HG03558 (cell line): ENCODE results near the gene B3GALT4.
A peak's percentile ranks its signal among the peaks of the same experiment; 100 is the strongest.

Source experiments
- ATAC-seq: cut with Tn5 transposase; IDR thresholded peaks from one replicate; pipeline ENCODE4 v1.9.1; 2021; ENCODE audit warnings: moderate number of reproducible peaks; ENCODE audit not compliant: unreplicated experiment; ENCODE audit errors: extremely low read depth

B3GALT4 gene

DNA sequence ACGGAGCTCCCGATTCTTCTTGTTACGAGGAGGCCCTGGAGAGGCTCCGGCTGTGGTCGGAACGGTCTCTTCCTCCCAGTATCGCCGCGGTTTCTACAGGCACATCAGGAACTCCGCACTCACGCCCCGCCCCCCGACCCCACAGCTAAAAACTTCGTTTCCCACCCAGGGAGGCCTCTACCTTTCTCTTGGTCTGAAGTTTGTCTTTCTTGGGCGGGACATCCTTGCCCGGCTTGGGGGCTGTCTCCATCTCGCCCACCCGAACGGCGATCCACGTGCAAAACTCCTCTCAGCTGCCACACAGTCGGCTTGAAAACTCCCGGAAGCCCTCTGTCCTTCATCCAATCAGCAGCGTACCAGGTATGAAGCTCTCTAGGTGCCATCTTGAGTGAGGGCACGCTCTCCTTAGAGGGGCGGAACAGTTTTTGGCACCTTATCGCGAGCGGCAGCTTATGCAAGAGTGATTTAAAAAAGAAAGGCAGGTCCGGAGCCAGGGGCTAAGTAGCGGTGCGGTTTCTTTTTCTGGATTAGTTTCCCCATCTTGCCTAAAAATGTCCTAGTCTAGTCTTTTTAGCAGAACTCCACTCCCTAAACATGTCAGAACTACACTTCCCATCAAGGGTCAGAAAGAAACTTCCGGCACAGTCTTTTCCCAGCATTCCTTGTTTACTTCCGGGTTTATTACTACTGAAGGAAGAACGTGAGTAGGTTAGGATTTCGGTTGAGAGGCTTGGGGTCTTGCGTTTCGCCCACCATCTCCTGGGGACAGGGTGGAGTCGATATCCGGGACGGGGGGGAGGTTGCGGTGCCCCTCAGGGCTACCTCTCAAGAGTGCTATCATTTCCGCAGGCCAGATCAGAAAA, 12.2 kb downstream of the B3GALT4 start, which contains the start of the genes PFDN6 and WDR46:
Gene PFDN6, plus strand, starts transcription at position 681 of the 863 bp plus-strand sequence. CDS start 256 bp downstream, outside the sequence.
Gene WDR46, minus strand, starts transcription at position 319 of the 863 bp plus-strand sequence. Its CDS starts 69 bp downstream, at position 250.
- ATAC-seq = peak; percentile 65

DNA sequence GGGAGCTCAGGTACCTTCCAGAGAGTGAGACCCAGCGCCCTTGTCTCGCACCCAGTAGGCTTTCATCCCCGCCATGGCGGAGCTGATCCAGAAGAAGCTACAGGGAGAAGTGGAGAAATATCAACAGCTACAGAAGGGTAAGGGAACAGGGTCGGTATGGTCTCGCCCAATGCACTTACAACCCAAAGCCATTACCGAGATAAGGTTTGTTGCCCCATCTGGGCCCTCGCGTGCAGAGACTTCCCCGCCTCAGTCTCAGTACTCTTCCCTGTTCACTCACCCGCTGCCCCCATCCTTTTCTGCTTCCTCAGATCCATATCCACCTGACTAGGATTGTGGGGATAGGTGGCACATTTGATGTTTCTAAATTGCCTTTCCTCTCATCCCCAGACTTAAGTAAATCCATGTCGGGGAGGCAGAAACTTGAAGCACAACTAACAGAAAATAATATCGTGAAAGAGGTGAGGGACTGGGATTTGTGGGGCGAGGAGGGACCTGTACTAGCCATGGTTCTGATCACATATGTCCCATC, 12.9 kb downstream of the B3GALT4 start:
- no peak for ATAC-seq

GRCh38 chr6:33290459-33290858, 13.5 kb downstream of the B3GALT4 start:
- ATAC-seq = no peak

GRCh38 chr6:33292996-33293682, 16.2 kb downstream of the B3GALT4 start:
- ATAC-seq = no peak

DNA sequence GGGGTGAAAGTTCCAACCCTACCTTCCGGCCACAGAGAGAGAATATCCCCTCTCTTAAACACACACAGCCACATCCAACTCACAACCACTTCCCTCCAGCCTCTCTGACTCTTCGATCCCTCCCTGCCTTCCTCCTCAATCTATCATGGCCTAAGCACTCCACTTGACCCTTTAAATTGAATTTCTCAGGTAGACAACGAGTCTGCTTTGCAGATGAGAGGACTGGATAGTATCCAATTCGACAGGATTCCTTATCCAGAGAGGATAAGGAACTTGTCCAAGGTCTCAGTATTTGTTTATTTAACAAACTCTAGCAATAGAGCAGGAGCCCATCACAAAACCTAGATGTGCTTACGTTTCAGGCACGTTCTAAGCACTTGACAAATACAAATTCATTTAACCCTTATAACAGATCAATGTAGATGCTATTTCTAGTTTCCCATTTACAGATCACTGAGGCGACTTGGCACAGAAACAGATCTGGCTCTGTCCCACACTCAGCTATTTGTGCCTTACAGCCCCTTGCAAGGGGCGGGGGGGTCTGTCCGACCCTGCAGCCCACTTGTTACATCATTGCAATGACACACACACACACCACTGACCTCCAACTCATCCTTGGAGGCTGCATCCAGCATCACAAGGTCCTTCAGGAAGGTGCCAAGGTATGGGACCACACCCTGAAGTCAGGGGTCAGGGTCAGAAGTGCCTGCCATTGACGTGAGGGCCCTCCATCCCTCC, 17.3 kb downstream of the B3GALT4 start:
- ATAC-seq = no peak

DNA sequence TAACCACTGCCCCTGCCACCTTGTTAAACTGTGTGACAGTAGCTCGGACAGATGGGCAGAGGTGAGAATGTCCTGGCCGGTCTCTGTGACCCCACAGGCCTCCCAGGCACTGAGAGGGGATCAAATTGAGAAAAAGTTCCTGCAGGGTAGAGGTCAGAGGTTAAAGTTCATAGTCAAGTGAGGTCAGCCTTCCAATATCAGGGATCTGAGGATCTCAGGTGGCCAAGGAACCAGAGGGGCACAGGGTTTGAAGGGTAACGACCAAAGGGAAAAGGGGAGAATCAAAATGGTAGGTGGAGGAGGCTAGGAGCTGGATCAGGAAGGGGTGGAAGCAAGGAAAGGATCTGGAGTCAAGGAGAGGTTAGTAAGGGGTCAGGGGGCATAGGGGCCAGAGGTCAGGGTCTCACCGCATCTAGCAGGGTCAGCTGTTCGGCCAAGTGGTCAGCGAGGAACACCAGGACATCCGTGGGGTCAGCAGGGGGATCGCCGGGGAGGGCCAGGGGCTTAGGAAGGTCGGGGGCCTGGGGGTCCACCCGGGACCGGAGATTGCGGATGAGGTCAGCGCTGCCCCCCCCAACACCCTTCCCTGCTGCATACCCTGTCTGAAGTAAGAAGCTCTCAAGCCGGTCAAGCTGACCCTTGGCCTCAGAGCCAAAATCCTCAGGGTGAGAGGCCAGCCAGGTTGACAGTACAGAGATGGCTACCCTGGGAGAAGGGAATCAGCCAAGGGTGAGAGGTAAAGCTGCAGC, 18.9 kb downstream of the B3GALT4 start:
- ATAC-seq = no peak

DNA sequence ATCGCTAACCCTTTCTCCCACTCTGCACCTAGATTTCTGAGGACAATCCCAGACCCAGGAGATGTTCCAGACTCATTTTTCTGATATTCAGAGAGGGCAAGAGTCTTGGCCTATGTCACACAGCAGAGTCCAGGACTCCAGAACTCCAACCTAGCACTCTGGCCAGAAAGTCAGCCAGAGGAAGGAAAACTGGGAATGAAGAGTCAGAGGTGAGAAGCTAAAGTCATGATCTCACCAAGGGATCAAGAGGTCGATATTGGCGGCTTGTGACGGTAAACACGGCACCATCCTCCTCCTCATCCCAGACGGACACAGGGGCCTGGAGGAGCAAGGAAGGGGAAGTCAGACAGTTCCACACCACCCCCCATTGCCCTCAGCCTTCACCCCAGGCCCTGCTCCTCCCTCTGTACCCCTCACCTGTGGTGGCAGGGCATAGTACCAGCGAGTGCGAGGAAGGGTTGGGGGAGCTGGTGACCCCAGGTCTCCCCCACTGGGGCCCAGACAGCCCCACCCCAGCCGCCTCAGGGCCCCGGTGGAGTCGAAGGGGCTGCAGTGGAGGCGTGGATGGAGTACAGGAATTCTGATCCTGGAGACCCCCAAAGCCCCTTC, 20.0 kb downstream of the B3GALT4 start:
- no peak for ATAC-seq

- ATAC-seq = no peak
These were observed 20.6 kb downstream of the B3GALT4 start for GRCh38 chr6:33297406-33297955.

- no peak for ATAC-seq
These were observed 21.2 kb downstream of the B3GALT4 start for GRCh38 chr6:33297956-33298772.

- no peak for ATAC-seq
These were observed 21.9 kb downstream of the B3GALT4 start, which contains the start of gene RGL2 for GRCh38 chr6:33298773-33299236. Gene RGL2 (minus strand): TSS chr6:33298942. CDS start chr6:33298610, 332 bp downstream.

DNA sequence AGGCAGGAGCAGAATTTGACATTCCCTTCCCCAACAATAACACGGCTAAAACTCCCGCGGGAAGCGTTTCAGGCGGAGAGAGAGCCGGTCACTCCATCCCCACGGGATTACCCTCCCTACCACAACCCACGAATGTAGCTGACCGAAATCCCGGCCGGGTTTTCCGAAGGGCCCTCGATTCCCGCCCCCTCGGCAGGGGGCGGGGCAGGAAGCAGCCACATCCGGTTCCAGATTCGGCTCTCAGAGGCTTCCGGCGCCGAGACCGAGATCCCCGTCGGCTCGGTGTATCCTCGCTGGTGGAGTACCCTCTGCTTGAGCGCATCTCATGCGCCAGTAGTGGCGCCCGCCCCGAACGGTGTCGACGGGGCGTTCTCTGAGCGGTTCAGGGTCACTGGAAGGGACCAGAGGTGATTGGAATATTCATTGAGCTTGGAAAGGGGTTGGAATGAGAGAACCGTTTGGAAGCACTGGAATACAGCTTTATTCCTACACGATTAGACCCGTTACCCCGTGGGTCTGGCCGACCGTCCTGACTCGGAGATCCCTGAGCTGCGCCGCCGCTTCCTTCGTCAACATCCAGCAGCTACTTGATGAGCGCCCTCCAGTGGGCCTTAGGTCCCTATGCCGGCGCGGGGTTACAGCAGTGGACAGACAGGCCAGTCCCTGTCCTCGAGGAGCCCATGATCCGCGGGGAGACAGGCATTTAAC, 22.5 kb downstream of the B3GALT4 start:
- peak; percentile 61 for ATAC-seq

DNA sequence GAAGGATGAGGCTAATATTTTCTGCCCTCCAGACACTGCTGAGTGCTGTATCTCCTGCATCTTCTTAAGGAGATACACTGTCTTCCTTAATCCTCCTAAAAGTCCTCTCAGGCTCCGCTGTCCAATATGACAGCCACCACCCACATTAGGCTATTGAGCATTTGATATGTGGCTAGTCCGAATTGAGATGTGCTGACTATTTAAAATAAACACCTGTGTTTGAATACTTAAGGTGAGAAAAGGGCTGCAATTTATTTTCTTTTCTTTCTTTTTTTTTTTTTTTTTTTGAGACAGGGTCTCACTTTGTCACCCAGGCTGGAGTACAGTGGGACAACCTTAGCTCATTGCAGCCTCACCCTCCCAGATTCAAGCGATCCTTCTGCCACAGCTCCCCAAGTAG, 25.0 kb downstream of the B3GALT4 start:
- no peak for ATAC-seq

DNA sequence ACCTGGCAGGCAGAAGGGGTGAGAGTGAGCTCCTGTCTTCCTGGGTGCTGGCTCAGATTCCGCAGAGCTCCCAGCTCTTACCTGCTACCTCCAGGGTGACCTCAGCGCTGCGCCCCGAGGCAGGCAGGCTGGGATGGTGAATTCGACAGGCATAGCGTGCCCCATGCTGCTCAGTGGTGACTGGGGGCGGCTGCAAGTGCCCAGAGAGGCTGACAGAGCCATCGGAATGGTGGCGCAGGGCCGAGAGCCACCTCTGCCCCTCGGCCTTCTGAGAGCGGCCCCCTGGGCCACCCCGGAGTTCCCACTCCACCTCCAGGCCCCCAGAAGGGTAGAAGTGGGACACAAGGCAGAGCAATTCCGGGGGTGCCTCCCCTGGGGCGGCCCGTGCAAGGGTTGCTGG, 27.3 kb downstream of the B3GALT4 start:
- no peak for ATAC-seq

- no peak for ATAC-seq
These were observed 28.1 kb downstream of the B3GALT4 start for GRCh38 chr6:33305052-33305451.

DNA sequence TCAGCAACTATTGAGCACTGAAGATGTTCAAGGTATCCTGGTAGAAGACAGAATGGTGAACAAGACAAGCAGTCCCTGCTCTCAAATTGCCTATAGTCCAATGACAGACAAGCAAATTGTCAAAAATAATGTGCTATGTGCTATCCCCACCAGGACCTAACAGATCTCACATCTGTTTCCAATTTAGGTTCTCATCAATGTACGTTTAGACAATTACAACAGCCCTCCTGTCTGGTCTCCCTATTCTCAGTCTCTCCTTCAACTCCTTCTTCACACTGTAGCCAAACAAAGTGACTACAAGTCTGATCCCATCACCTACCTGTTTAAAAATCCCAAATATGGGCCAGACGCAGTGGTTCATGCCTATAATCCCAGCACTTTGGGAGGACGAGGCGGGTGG, 29.4 kb downstream of the B3GALT4 start:
- no peak for ATAC-seq

DNA sequence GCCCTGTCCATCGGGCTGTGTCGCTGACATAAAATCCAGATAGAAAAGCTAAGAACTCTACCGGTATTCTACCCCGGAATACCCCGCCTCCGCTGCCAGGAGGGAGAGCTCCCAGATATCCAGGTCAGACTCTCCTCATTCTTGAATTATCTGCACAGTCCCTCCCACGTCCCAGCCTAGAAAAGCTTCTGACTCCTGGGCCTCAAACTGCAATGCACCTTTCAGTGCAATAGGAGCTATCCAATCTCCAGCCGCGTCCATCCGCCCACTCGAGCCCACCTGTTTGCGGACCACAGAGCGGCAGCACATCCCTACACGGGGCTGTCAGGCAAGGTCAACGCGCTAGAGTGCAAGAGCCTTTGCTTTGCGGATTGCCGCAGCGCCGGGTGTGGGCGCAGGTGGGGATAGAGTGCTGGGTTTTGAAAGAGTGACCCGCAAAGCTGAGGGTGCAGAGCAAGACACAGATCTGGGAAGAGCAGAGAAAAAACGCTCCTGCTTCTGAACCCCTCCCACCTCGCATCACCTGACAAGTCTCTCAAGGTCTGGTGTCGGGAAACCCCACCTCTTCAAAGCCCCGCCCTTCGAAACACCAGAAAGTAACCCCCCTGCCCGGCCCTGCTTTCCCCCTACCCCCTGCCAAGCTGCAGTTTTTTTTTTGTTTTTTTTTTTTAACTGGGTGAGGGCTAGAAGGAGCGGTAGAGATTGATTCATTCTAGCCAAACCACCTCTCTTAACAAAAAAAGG, 35.6 kb downstream of the B3GALT4 start:
- ATAC-seq = no peak
